ENCODE results near the gene CPSF4L.
"Not testable (repeated sequence)": the region's sequence is repeated elsewhere in the genome, so short reads cannot be mapped to it uniquely, and the experiment has no call there.

CPSF4L gene

GRCh38 chr17:73261617-73261951 lies at the start of gene CPSF4L:
CPSF4L (minus strand) TSS chr17:73261880; CDS start chr17:73261818, 62 bp downstream.
- no peak within 1 kb of the TSS for H3K27ac ChIP-seq
- POLR2A ChIA-PET (ENCODE audit: low non-redundant PET) = no interaction called here
- DNase-seq (ENCODE audit: low spot score) = no peak
- no peak for TF ChIP-seq CTCF (conservative IDR thresholded peaks at IDR 0.05; ENCODE audit: low read depth)
- CTCF ChIA-PET = interaction anchor here (0.7 to 1.7 kb wide), 5 partner anchors 10 to 129 kb away, joined by 3 to 7 read pairs (median 5); no protein-coding TSS in a partner anchor

- no peak for TF ChIP-seq CTCF (conservative IDR thresholded peaks at IDR 0.05; ENCODE audit: low read depth)
- CTCF ChIA-PET = interaction anchor here (0.6 to 2.6 kb wide), 8 partner anchors 13 to 59 kb away, joined by 3 to 18 read pairs (median 5); no protein-coding TSS in a partner anchor
- peak overlapping the region; percentile 94 for H3K27ac ChIP-seq
- POLR2A ChIA-PET (ENCODE audit: low non-redundant PET) = interaction anchor here (1.5 kb wide), 1 partner anchor 10 kb away, joined by 4 read pairs; no protein-coding TSS in a partner anchor
- no peak for DNase-seq (ENCODE audit: low spot score)
Observed at GRCh38 chr17:73311428-73311780, 49.7 kb upstream of the CPSF4L start.

GRCh38 chr17:73309727-73310596 lies 48.3 kb upstream of the CPSF4L start:
- no peak for TF ChIP-seq CTCF (conservative IDR thresholded peaks at IDR 0.05; ENCODE audit: low read depth)
- H3K27ac ChIP-seq = peak overlapping the region; percentile 94
- ChIA-PET CTCF (interaction anchor here (0.7 to 2.6 kb wide), 11 partner anchors 8 to 68 kb away, joined by 3 to 18 read pairs (median 4); no protein-coding TSS in a partner anchor), POLR2A (ENCODE audit: low non-redundant PET) (interaction anchor here (0.9 to 1.5 kb wide), 2 partner anchors 8 to 19 kb away, joined by 4 read pairs; no protein-coding TSS in a partner anchor)
- DNase-seq (ENCODE audit: low spot score) = no peak

- ChIA-PET POLR2A (ENCODE audit: low non-redundant PET) (interaction anchor here (0.5 to 0.6 kb wide), 2 partner anchors 27 to 709 kb away, joined by 3 read pairs; no protein-coding TSS in a partner anchor), CTCF (interaction anchor here (0.6 to 1.9 kb wide), 5 partner anchors 11 to 846 kb away, joined by 3 to 10 read pairs (median 3); no protein-coding TSS in a partner anchor)
- not testable (repeated sequence) for DNase-seq (ENCODE audit: low spot score)
- peak overlapping the region; percentile 94 for H3K27ac ChIP-seq
Observed at GRCh38 chr17:73308959-73309358, 47.3 kb upstream of the CPSF4L start.

- H3K27ac ChIP-seq = peak overlapping the region; percentile 94
- DNase-seq (ENCODE audit: low spot score) = peak; percentile 84
- ChIA-PET POLR2A (ENCODE audit: low non-redundant PET) (interaction anchor here (0.5 to 0.6 kb wide), 3 partner anchors 10 to 708 kb away, joined by 3 to 7 read pairs (median 3); no protein-coding TSS in a partner anchor), CTCF (interaction anchor here (0.6 to 1.9 kb wide), 9 partner anchors 10 to 847 kb away, joined by 3 to 10 read pairs (median 3); no protein-coding TSS in a partner anchor)
- no peak for TF ChIP-seq CTCF (conservative IDR thresholded peaks at IDR 0.05; ENCODE audit: low read depth)
Observed at GRCh38 chr17:73308017-73308823, 46.5 kb upstream of the CPSF4L start.

GRCh38 chr17:73307130-73307529 lies 45.5 kb upstream of the CPSF4L start:
- TF ChIP-seq CTCF (conservative IDR thresholded peaks at IDR 0.05; ENCODE audit: low read depth) = no peak
- ChIA-PET CTCF (interaction anchor here (0.6 to 1.9 kb wide), 3 partner anchors 41 to 171 kb away, joined by 3 to 10 read pairs (median 4); no protein-coding TSS in a partner anchor), POLR2A (ENCODE audit: low non-redundant PET) (interaction anchor here (0.6 kb wide), 1 partner anchor 27 kb away, joined by 3 read pairs; no protein-coding TSS in a partner anchor)
- no peak for DNase-seq (ENCODE audit: low spot score)
- peak overlapping the region; percentile 94 for H3K27ac ChIP-seq
